HG03139 (cell line): Measurements from ENCODE around the gene OSBPL6.

ENCODE experiments used
- ATAC-seq: cut with Tn5 transposase; IDR thresholded peaks from one replicate; pipeline ENCODE4 v1.9.1; 2021; ENCODE audit not compliant: unreplicated experiment

OSBPL6 gene

DNA sequence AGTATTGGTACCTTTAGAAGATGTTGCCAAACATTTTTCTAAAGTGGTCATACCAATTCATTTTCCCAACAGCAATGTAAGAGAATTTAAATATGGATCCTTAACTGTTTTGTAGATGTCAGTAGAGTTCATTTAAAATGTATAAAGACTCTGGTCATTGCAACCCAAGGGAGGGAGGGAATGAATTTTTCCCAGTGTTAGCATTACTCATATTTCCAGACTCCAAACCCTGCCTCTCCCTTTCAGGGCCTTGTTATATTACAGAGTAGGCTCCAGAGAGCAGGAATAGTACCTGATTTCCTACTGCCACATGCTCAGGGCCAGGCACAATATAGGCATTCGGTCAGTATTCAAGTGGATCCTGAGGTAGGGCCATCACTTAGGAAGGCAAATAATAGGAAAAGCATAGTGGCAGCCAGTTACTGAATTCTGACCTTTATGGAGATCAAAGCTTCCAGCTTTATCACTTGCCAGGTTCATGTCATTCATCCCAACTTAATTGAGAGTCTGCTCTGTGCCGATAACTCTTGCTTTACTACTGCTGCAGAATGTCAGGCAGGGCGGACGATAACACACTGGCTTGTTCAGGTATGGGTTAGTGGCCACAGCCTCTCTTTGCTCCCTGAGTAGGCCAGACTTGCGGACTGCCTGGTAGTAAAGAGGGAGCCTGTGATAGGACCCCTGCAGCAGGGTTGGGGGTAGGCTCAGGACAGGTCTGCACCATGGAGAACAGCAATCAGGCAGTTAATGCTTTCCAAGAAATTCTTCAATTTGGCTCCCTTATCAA lies 75.3 kb downstream of the OSBPL6 start:
- ATAC-seq: no peak

GRCh38 chr2:178270338-178270737 lies 76.0 kb downstream of the OSBPL6 start:
- no peak for ATAC-seq

- no peak for ATAC-seq
Observed at GRCh38 chr2:178271094-178271493, 76.8 kb downstream of the OSBPL6 start.

- no peak for ATAC-seq
Observed at GRCh38 chr2:178271629-178272333, 77.5 kb downstream of the OSBPL6 start.

DNA sequence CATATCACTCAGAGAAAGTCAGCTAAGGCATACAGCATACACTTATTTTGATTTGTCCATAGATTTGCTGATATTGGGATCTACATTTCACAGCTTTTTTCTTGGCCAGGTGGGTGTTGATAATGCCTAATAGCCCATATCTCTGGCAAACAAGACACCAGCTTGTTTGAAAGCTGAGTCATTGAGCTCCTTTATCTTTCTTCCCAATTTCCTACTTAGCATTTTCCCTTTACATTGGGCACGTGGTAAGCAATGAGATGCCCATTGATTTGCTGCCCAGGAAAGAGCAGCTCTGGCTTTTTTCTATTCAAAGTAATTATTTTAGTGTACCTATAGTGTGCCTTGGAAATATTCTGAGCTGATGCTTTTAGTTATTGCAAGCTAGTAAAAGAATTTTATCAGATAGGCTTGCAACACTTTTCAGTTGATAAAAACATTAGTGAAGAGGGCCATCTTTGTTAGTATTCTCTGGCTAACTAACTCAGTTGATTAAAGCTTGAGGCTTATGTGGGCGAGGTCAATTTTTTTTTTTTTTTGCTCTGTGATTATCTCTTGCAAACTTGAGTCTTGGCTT lies 79.6 kb downstream of the OSBPL6 start:
- ATAC-seq: no peak

- no peak for ATAC-seq
Observed at GRCh38 chr2:178275600-178275999, 81.3 kb downstream of the OSBPL6 start.

- no peak for ATAC-seq
Observed at GRCh38 chr2:178277741-178278197, 83.5 kb downstream of the OSBPL6 start.

DNA sequence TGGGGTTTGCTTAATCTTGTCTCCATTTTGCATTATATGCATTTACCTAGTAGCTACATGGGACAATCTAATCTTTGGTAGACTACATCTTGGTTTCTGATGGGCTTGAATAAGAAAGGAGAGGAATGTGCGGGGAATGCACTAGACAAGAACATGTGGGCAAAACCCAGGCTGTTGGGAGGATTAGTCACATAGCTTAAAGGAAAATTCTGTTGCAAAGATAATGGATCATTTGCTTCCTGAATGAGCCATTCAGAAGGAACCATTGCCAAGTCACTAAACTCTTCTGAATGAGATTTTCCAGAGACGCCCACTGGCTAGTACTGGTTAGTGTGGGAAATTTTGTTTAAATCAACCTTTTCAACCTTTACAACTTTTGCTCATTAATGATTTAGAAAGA lies 84.8 kb downstream of the OSBPL6 start:
- no peak for ATAC-seq

DNA sequence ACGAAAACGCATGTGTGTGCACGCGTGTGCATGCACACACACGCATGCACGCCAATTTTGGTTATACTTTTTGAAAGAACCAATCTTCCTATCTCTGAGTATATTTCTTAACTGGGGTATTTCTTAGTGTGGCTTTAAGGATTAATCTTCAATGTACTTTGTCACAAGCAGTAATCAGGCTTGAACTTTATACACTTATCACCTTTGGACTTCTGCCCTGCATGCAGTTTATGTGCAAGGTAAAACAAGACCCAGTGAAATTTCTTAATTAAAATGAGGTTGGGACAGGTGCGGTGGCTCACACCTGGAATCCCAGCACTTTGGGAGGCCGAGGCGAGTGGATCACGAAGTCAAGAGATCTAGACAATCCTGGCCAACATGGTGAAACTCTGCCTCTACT lies 85.3 kb downstream of the OSBPL6 start:
- no peak for ATAC-seq

GRCh38 chr2:178280244-178280852 lies 86.0 kb downstream of the OSBPL6 start:
- ATAC-seq: no peak

DNA sequence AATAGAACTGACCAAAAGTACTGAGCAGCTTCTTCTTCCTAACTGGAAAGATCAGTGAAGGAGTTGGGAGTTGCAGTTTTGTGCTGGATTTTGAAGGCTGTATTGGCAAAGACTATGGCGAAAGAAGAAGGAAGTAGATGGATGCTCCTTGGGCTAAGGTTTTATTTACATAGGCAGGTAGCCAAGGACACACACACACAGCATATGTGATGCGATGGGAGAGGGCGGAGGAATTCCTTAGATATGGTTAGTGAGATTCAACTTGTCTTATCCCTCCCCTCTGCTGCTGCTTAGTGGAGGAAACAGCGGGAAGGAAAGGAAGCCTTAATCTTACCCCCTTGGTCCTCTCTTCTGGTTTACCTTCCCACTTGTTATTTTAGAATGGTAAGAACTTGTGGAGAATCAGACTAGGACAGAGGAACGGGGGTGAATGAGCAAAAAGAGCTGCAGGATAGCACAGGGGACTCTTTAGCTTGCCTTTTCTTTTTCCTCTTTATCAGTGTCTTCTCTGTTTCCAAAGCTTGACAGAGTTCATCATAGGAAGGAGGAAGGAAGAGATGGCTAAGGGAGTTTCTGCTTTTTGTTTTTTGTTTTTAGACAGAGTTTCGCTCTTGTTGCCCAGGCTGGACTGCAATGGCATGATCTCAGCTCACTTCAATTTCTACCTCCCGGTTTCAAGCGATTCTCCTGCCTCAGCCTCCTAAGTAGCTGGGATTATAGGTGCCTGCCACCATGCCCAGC lies 87.9 kb downstream of the OSBPL6 start:
- no peak for ATAC-seq

GRCh38 chr2:178283341-178283918 lies 89.1 kb downstream of the OSBPL6 start:
- ATAC-seq: no peak

GRCh38 chr2:178284613-178285286 lies 90.4 kb downstream of the OSBPL6 start:
- no peak for ATAC-seq

GRCh38 chr2:178285287-178285615 lies 90.9 kb downstream of the OSBPL6 start:
- no peak for ATAC-seq

- no peak for ATAC-seq
Observed at GRCh38 chr2:178286636-178287035, 92.3 kb downstream of the OSBPL6 start.

DNA sequence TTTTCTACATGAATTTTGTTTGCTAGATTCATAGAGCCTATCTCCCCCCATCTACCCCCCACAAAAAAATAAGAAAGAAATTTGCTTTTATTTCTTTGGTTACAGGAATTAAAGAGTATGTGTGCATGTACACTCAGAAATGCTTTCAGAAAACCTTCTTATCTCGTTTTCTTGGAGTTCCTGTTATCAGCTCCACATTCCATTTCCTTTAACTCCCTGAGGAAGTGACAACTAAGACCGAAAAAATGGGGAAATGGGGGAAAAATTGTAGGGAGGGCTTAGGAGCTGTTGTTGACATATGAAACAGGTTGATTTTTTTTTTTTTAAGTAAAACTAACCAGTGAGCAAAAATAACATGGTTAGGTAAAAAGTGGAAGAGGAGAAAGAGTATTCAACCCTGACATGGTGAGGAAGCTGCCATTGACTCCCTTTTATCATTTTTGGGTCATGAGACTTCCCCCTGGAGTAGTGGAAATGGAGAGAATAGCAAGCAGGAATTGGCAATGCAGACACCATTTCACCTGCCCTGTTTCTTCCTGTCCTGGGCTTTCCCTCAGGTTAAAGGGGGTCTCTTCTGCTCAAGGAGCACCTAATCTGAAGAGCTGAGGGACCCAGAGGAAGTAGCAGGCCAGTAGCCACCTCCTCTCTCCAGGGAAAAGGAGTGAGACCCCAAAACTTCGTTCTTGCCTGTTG lies 93.5 kb downstream of the OSBPL6 start:
- ATAC-seq: no peak

- no peak for ATAC-seq
Observed at GRCh38 chr2:178291703-178292102, 97.4 kb downstream of the OSBPL6 start.

- ATAC-seq: no peak
Observed at GRCh38 chr2:178292586-178292985, 98.3 kb downstream of the OSBPL6 start.

GRCh38 chr2:178295115-178295514 lies 100.8 kb downstream of the OSBPL6 start:
- ATAC-seq: no peak

GRCh38 chr2:178295906-178296305 lies 101.6 kb downstream of the OSBPL6 start:
- no peak for ATAC-seq
